ENCODE data around the gene FGR.

- no peak for TF ChIP-seq ZNF114 (CRISPR knock-in tag; IDR thresholded peaks at IDR 0.05)
- no peak for TF ChIP-seq EZH2 (IDR thresholded peaks at IDR 0.05; ENCODE audit: low read depth, unreplicated experiment)
- no peak for TF ChIP-seq CTCF (conservative IDR thresholded peaks at IDR 0.05; ENCODE audit: low read depth in 2 of 2)
- TF ChIP-seq REST (IDR thresholded peaks at IDR 0.05; ENCODE audit: unreplicated experiment), result no peak
- TF ChIP-seq ETS1 (IDR thresholded peaks at IDR 0.05), result no peak
- no peak for TF ChIP-seq ZNF331 (CRISPR knock-in tag; IDR thresholded peaks at IDR 0.05; ENCODE audit: low read depth)
- TF ChIP-seq CREB1 (CRISPR knock-in tag; IDR thresholded peaks at IDR 0.05; ENCODE audit: low read depth), result no peak
- TF ChIP-seq POLR2AphosphoS5 (IDR thresholded peaks at IDR 0.05; ENCODE audit: low read depth), result no peak
Observed at GRCh38 chr1:27660300-27660835, 25.4 kb upstream of the FGR start.

Data from GM23338 (cell line).